IMR-90 (cell line): ENCODE results near the gene ELMO1. TPM values are rescaled to one million over a fixed set of nuclear protein-coding genes. Genes with fewer than 3 reads are reported as not detected.

Source experiments
- ATAC-seq: fragments of 200-7000 bp; cut with Tn5 transposase; 2 replicates; pipeline ENCODE4 v1.9.1; 2020; ENCODE audit warnings: low read depth, mild to moderate bottlenecking, moderate library complexity
- BruUV-seq: library from RNA; stranded (reverse); fragments of 400-500 nt; replicated peaks from 2 replicates; lab custom pipeline; 2021; lab: Mats Ljungman, UMichigan
- CTCF ChIA-PET: fragments of 300-600 bp; formaldehyde crosslinking; extraction: SDS; loops from one replicate; lab custom pipeline; 2021; ENCODE audit warnings: antibody characterized with exemption; lab: Yijun Ruan, JAX
- POLR2A ChIA-PET: fragments of 300-600 bp; sonication (Branson Sonifier 250); formaldehyde crosslinking; loops from one replicate; lab custom pipeline; 2022; ENCODE audit warnings: antibody characterized with exemption; ENCODE audit not compliant: unreplicated experiment; lab: Charles Lee
- DNase-seq: peaks from one replicate; pipeline ENCODE4 v3.0.0; 2013
- H2AFZ ChIP-seq: replicated peaks from 2 replicates; pipeline ENCODE3; 2013; ENCODE audit warnings: low read length, mild to moderate bottlenecking; ENCODE audit not compliant: poor library complexity
- H2AK5ac ChIP-seq: 2 replicates; pipeline ENCODE4 v1.6.1; 2013; ENCODE audit warnings: low read depth, low read length, inconsistent platforms
- H2AK9ac ChIP-seq: replicated peaks from 2 replicates; pipeline ENCODE3; 2013; ENCODE audit warnings: mild to moderate bottlenecking, low read depth, low read length, moderate library complexity; ENCODE audit not compliant: poor library complexity
- H2BK120ac ChIP-seq: 2 replicates; pipeline ENCODE4 v1.6.1; 2013; ENCODE audit warnings: low read depth, low read length, inconsistent platforms
- H2BK15ac ChIP-seq: 3 replicates; pipeline ENCODE4 v1.6.1; 2013; ENCODE audit warnings: low read depth, low read length, inconsistent platforms
- H2BK20ac ChIP-seq: 2 replicates; pipeline ENCODE4 v1.6.1; 2013; ENCODE audit warnings: low read depth, mild to moderate bottlenecking, inconsistent platforms, low read length, moderate library complexity
- H2BK5ac ChIP-seq: 2 replicates; pipeline ENCODE4 v1.6.1; 2013; ENCODE audit warnings: mild to moderate bottlenecking, low read depth, low read length, inconsistent platforms; ENCODE audit not compliant: poor library complexity, severe bottlenecking
- H3K14ac ChIP-seq: replicated peaks from 2 replicates; pipeline ENCODE4 v1.6.1; 2013; ENCODE audit warnings: low read depth, low read length, inconsistent platforms
- H3K18ac ChIP-seq: 2 replicates; pipeline ENCODE4 v1.6.1; 2013; ENCODE audit warnings: low read depth, low read length, control low read depth
- H3K23ac ChIP-seq: 2 replicates; pipeline ENCODE4 v1.6.1; 2013; ENCODE audit warnings: low read depth, low read length, inconsistent platforms
- H3K27ac ChIP-seq: 2 replicates; pipeline ENCODE4 v1.5.1; 2013; ENCODE audit warnings: mild to moderate bottlenecking, control low read depth, low read length; ENCODE audit not compliant: insufficient read depth
- H3K27me3 ChIP-seq: 2 replicates; pipeline ENCODE4 v1.6.1; 2013; ENCODE audit warnings: low read length; ENCODE audit not compliant: control insufficient read depth, insufficient read depth
- H3K36me3 ChIP-seq: 2 replicates; pipeline ENCODE4 v1.6.1; 2013; ENCODE audit warnings: low read length, mixed read lengths; ENCODE audit not compliant: control insufficient read depth, insufficient read depth
- H3K4ac ChIP-seq: 2 replicates; pipeline ENCODE4 v1.6.1; 2013; ENCODE audit warnings: low read depth, low read length, inconsistent platforms
- H3K4me1 ChIP-seq: 2 replicates; pipeline ENCODE4 v1.6.1; 2013; ENCODE audit warnings: low read length, mixed read lengths; ENCODE audit not compliant: control insufficient read depth, insufficient read depth
- H3K4me2 ChIP-seq: 2 replicates; pipeline ENCODE4 v1.6.1; 2013; ENCODE audit warnings: low read depth, mild to moderate bottlenecking, control low read depth, low read length, moderate library complexity
- H3K4me3 ChIP-seq: 2 replicates; pipeline ENCODE4 v1.5.1; 2013; ENCODE audit warnings: low read depth, mild to moderate bottlenecking, control low read depth, low read length, moderate library complexity; ENCODE audit not compliant: insufficient read depth
- H3K56ac ChIP-seq: 2 replicates; pipeline ENCODE4 v1.6.1; 2013; ENCODE audit warnings: low read length, inconsistent platforms; ENCODE audit not compliant: insufficient read depth; ENCODE audit errors: extremely low read depth
- H3K79me1 ChIP-seq, 2 experiments: 2 replicates each; pipeline ENCODE4 v1.6.1; 2013; ENCODE audit warnings: low read length in 2 of 2, inconsistent platforms in 1 of 2, low read depth in 1 of 2
- H3K9ac ChIP-seq: 2 replicates; pipeline ENCODE4 v1.6.1; 2013; ENCODE audit warnings: low read depth, low read length, control low read depth
- H3K9me1 ChIP-seq: 2 replicates; pipeline ENCODE4 v1.6.1; 2013; ENCODE audit warnings: low read length, inconsistent platforms; ENCODE audit not compliant: insufficient read depth
- H3K9me3 ChIP-seq: 2 replicates; pipeline ENCODE4 v1.6.1; 2013; ENCODE audit warnings: low read length; ENCODE audit not compliant: control insufficient read depth, insufficient read depth
- H4K20me1 ChIP-seq: 2 replicates; pipeline ENCODE4 v1.6.1; 2013; ENCODE audit warnings: low read length, inconsistent platforms; ENCODE audit not compliant: insufficient read depth
- H4K5ac ChIP-seq: 2 replicates; pipeline ENCODE4 v1.6.1; 2013; ENCODE audit warnings: mild to moderate bottlenecking, low read depth, low read length, control low read depth
- H4K8ac ChIP-seq, 2 experiments: 2 replicates each; pipeline ENCODE4 v1.6.1; 2013; ENCODE audit warnings: low read depth in 2 of 2, low read length in 2 of 2, control low read depth in 1 of 2, inconsistent platforms in 1 of 2
- H4K91ac ChIP-seq: 2 replicates; pipeline ENCODE4 v1.6.1; 2013; ENCODE audit warnings: low read depth, low read length, inconsistent platforms; ENCODE audit not compliant: insufficient read depth
- BHLHE40 ChIP-seq: fragments of 150-350 bp; IDR thresholded peaks from 2 replicates; pipeline ENCODE4 v1.6.1; 2016; ENCODE audit warnings: mild to moderate bottlenecking, low read depth, low read length
- CEBPB ChIP-seq: IDR thresholded peaks from 2 replicates; pipeline ENCODE4 v1.6.1; 2012; ENCODE audit warnings: low read depth, low read length, improper control_type of control experiment
- CHD1 ChIP-seq: IDR thresholded peaks from 2 replicates; pipeline ENCODE4 v1.6.1; 2012; ENCODE audit warnings: low read depth, low read length, improper control_type of control experiment
- FOS ChIP-seq: fragments of 150-350 bp; IDR thresholded peaks from 2 replicates; pipeline ENCODE4 v1.6.1; 2016; ENCODE audit warnings: low read depth, low read length
- MAFK ChIP-seq: IDR thresholded peaks from 2 replicates; pipeline ENCODE4 v1.6.1; 2012; ENCODE audit warnings: low read depth, low read length, improper control_type of control experiment
- MAZ ChIP-seq: IDR thresholded peaks from 2 replicates; pipeline ENCODE4 v1.6.1; 2012; ENCODE audit warnings: low read depth, mild to moderate bottlenecking, low read length, improper control_type of control experiment, moderate library complexity, borderline replicate concordance
- MXI1 ChIP-seq: IDR thresholded peaks from 2 replicates; pipeline ENCODE4 v1.6.1; 2012; ENCODE audit warnings: low read depth, mild to moderate bottlenecking, low read length, moderate library complexity, borderline replicate concordance
- NFE2L2 ChIP-seq: fragments of 150-350 bp; IDR thresholded peaks from 2 replicates; pipeline ENCODE4 v1.6.1; 2016; ENCODE audit warnings: low read depth, mild to moderate bottlenecking, low read length
- POLR2A ChIP-seq: IDR thresholded peaks from 2 replicates; pipeline ENCODE4 v1.6.1; 2012; ENCODE audit warnings: mild to moderate bottlenecking, low read depth, low read length
- RAD21 ChIP-seq: IDR thresholded peaks from 2 replicates; pipeline ENCODE4 v1.6.1; 2012; ENCODE audit warnings: low read length, improper control_type of control experiment
- RCOR1 ChIP-seq: IDR thresholded peaks from 2 replicates; pipeline ENCODE4 v1.6.1; 2012; ENCODE audit warnings: mild to moderate bottlenecking, low read length, improper control_type of control experiment; ENCODE audit not compliant: insufficient replicate concordance
- RFX5 ChIP-seq: IDR thresholded peaks from 2 replicates; pipeline ENCODE4 v1.8.0; 2012; ENCODE audit warnings: low read depth, mild to moderate bottlenecking, low read length, moderate library complexity
- SMC3 ChIP-seq: fragments of 150-350 bp; IDR thresholded peaks from 2 replicates; pipeline ENCODE4 v1.6.1; 2016; ENCODE audit warnings: low read depth, mild to moderate bottlenecking, antibody characterized with exemption, low read length, moderate library complexity
- WGBS, 2 experiments: methylation state at CpG; one replicate each; pipeline versions ENCODE4 v1.1.5 to v1.1.7; 2013; ENCODE audit warnings: missing lambda C conversion rate in 2 of 2; ENCODE audit not compliant: insufficient read length in 1 of 2; ENCODE audit errors: extremely low coverage in 2 of 2; 5-methylcytosine and 5-hydroxymethylcytosine counted together
- dilution Hi-C: fragments of 300-500 bp; cut with HindIII; formaldehyde crosslinking; loops from one replicate; pipeline ENCODE4 v1.14.3; 2018; ENCODE audit warnings: low sequenced_read_pairs; ENCODE audit not compliant: unreplicated experiment
- in situ Hi-C: fragments of 300-500 bp; cut with MboI; formaldehyde crosslinking; loops from 3 replicates; pipeline ENCODE4 v1.14.3; 2019; ENCODE audit warnings: low sequenced_read_pairs, inconsistent platforms, mixed read lengths
- intact Hi-C: fragments of 100-400 bp; cut with micrococcal nuclease; formaldehyde crosslinking; loops from 2 replicates; pipeline ENCODE4 v1.10.0; 2022
- polyA plus RNA-seq, 3 experiments: library from polyadenylated mRNA; depleted of rRNA; stranded (reverse); fragments of >200 nt; gene quantifications; 2 replicates each; pipeline ENCODE4 v1.2.3, GENCODE V29; 2012; ENCODE audit warnings: low replicate concordance in 1 of 3
- total RNA-seq: library from RNA; depleted of rRNA; stranded (reverse); fragments of >200 nt; gene quantifications from 2 replicates; pipeline ENCODE4 v1.2.3, GENCODE V29; 2012
- TF ChIP-seq, protein P1 (sequence below): fragments of 150-350 bp; IDR thresholded peaks from 2 replicates; pipeline ENCODE4 v1.6.1; 2016; ENCODE audit warnings: low read depth, mild to moderate bottlenecking, low read length, moderate library complexity, borderline replicate concordance
- TF ChIP-seq, protein P2 (sequence below): fragments of 150-350 bp; IDR thresholded peaks from 2 replicates; pipeline ENCODE4 v1.6.1; 2017; ENCODE audit warnings: mild to moderate bottlenecking, antibody characterized with exemption, low read length, low read depth
- TF ChIP-seq, protein P3 (sequence below): conservative IDR thresholded peaks from 2 replicates; pipeline ENCODE4 v1.5.1; 2012; ENCODE audit warnings: mild to moderate bottlenecking, low read depth, low read length, improper control_type of control experiment

The ELMO1 gene
- total and polyA plus RNA-seq, 2 of the 4 experiments (the other 2 are of a cell fraction) = 0.03 TPM; not detected in 1

DNA sequence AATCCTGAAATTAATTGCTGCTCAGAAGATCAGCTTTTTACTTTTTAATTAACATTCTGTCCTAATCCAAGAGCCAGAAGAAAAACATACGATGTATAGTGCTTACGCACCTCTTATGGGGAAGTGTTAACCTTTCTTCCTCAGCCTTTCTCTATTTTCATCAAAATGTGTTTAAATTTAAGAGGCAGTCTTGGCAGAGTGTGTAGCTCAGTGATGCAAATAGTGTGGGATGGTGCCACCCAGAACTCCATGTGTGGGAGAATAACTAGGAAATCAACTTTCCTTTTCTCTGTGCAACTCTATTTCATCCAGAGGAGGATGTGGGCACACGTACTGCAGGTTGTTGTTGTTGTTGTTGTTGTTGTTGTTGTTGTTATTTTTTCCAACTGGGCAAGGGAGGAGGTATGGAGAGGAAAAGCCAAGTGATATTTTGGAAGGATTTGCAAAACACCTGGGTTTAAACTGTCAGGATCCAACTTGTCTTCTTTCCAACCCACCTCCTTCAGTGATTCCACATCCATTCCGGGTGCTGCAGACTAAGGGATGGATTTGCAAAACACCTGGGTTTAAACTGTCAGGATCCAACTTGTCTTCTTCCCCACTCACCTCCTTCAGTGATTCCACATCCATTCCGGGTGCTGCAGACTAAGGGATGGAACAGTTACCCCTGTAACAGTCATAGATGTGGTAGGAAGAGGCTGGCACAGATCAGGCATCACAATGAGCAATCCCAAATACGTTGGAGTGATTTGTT is 19.8 kb downstream of the ELMO1 start:
- Histone ChIP-seq H3K36me3 (no peaks in the 10 kb centered on the region), H4K5ac (no peak overlapping the region), H4K8ac (no peak overlapping the region), H2BK5ac (no peak overlapping the region), H3K79me1 (no peaks in the 10 kb centered on the region), H3K56ac (no peak overlapping the region), H3K27ac (no peak overlapping the region), H3K23ac (no peak overlapping the region), H3K27me3 (no peaks in the 10 kb centered on the region), H3K4ac (no peak overlapping the region), H4K91ac (no peak overlapping the region), H2AFZ (no peak overlapping the region), H2BK15ac (no peak overlapping the region), H2BK20ac (no peak overlapping the region), H2AK5ac (no peak overlapping the region), H2AK9ac (no peak overlapping the region), H3K4me2 (no peak overlapping the region), H3K4me1 (no peaks in the 10 kb centered on the region), H3K9me1 (no peaks in the 10 kb centered on the region), H2BK120ac (no peak overlapping the region), H3K9me3 (peaks cover 10% of the 10 kb centered on the region), H3K14ac (no peak overlapping the region), H3K9ac (no peak overlapping the region), H3K4me3 (no peak overlapping the region), H3K18ac (no peak overlapping the region), H4K20me1 (no peaks in the 10 kb centered on the region)
- ATAC-seq (no peak), DNase-seq (no peak)
- dilution Hi-C loops (no loop called here), in situ Hi-C loops (no loop called here), intact Hi-C loops (no loop called here)
- ChIA-PET CTCF (interaction anchor here (0.7 kb wide), 1 partner anchor 313 kb away, joined by 3 read pairs; no protein-coding TSS in a partner anchor), POLR2A (no interaction called here)
- no TSS peak for BruUV-seq
- TF ChIP-seq FOS (no peak), MXI1 (no peak), CHD1 (no peak), NFE2L2 (no peak), BHLHE40 (no peak), RAD21 (no peak), RFX5 (no peak), MAFK (no peak), MAZ (no peak), RCOR1 (no peak), CEBPB (no peak), POLR2A (no peak), SMC3 (no peak)
- TF ChIP-seq, protein P1, sequence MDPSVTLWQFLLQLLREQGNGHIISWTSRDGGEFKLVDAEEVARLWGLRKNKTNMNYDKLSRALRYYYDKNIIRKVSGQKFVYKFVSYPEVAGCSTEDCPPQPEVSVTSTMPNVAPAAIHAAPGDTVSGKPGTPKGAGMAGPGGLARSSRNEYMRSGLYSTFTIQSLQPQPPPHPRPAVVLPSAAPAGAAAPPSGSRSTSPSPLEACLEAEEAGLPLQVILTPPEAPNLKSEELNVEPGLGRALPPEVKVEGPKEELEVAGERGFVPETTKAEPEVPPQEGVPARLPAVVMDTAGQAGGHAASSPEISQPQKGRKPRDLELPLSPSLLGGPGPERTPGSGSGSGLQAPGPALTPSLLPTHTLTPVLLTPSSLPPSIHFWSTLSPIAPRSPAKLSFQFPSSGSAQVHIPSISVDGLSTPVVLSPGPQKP = no peak
- TF ChIP-seq, protein P2, sequence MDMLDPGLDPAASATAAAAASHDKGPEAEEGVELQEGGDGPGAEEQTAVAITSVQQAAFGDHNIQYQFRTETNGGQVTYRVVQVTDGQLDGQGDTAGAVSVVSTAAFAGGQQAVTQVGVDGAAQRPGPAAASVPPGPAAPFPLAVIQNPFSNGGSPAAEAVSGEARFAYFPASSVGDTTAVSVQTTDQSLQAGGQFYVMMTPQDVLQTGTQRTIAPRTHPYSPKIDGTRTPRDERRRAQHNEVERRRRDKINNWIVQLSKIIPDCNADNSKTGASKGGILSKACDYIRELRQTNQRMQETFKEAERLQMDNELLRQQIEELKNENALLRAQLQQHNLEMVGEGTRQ = no peak
- TF ChIP-seq, protein P3, sequence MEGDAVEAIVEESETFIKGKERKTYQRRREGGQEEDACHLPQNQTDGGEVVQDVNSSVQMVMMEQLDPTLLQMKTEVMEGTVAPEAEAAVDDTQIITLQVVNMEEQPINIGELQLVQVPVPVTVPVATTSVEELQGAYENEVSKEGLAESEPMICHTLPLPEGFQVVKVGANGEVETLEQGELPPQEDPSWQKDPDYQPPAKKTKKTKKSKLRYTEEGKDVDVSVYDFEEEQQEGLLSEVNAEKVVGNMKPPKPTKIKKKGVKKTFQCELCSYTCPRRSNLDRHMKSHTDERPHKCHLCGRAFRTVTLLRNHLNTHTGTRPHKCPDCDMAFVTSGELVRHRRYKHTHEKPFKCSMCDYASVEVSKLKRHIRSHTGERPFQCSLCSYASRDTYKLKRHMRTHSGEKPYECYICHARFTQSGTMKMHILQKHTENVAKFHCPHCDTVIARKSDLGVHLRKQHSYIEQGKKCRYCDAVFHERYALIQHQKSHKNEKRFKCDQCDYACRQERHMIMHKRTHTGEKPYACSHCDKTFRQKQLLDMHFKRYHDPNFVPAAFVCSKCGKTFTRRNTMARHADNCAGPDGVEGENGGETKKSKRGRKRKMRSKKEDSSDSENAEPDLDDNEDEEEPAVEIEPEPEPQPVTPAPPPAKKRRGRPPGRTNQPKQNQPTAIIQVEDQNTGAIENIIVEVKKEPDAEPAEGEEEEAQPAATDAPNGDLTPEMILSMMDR = no peak
- no CpG with 5 or more reads among the region's 6 CpGs for WGBS, 2 experiments
